Endodermal cell (in vitro differentiated cells): ENCODE data around the gene USP6NL. TPM values are rescaled to one million over a fixed set of nuclear protein-coding genes. Genes with fewer than 3 reads are reported as not detected.
A peak's percentile ranks its signal among the peaks of the same experiment; 100 is the strongest.

ENCODE experiments used
- DNase-seq: peaks from one replicate; pipeline ENCODE4 v3.0.0-alpha.2; 2017
- H3K27ac ChIP-seq: 2 replicates; pipeline ENCODE4 v1.5.1; 2013; ENCODE audit warnings: mild to moderate bottlenecking, low read depth, low read length, moderate library complexity
- H3K27me3 ChIP-seq: 2 replicates; pipeline ENCODE4 v1.6.1; 2013; ENCODE audit warnings: mild to moderate bottlenecking, low read length, moderate library complexity; ENCODE audit not compliant: insufficient read depth, control insufficient read depth, poor library complexity, severe bottlenecking
- H3K36me3 ChIP-seq: 2 replicates; pipeline ENCODE4 v1.7.0; 2013; ENCODE audit warnings: mild to moderate bottlenecking, low read length, moderate library complexity; ENCODE audit not compliant: control insufficient read depth, insufficient read depth
- H3K4me1 ChIP-seq: one replicate; pipeline ENCODE4 v1.7.0; 2013; ENCODE audit warnings: low read length; ENCODE audit not compliant: control insufficient read depth, insufficient read depth
- H3K4me3 ChIP-seq: 2 replicates; pipeline ENCODE4 v1.5.1; 2013; ENCODE audit warnings: mild to moderate bottlenecking, low read length, moderate library complexity
- H3K9ac ChIP-seq: 2 replicates; pipeline ENCODE4 v1.6.1; 2013; ENCODE audit warnings: mild to moderate bottlenecking, low read length, moderate library complexity; ENCODE audit not compliant: poor library complexity, severe bottlenecking; ENCODE audit errors: extremely low read depth
- H3K9me3 ChIP-seq: 2 replicates; pipeline ENCODE4 v1.6.1; 2013; ENCODE audit warnings: mild to moderate bottlenecking, low read length, moderate library complexity; ENCODE audit not compliant: control insufficient read depth
- H3K27ac Mint-ChIP-seq: 2 replicates; pipeline ENCODE4 v1.8.0; 2020; ENCODE audit warnings: mixed read lengths
- H3K27me3 Mint-ChIP-seq: 2 replicates; pipeline ENCODE4 v1.8.0; 2021; ENCODE audit warnings: mild to moderate bottlenecking, mixed read lengths; ENCODE audit not compliant: insufficient read depth
- H3K36me3 Mint-ChIP-seq: 2 replicates; pipeline ENCODE4 v1.8.0; 2020; ENCODE audit warnings: low read depth, mixed read lengths
- H3K4me1 Mint-ChIP-seq: 2 replicates; pipeline ENCODE4 v1.8.0; 2020; ENCODE audit warnings: mixed read lengths
- H3K4me3 Mint-ChIP-seq: 2 replicates; pipeline ENCODE4 v1.8.0; 2020; ENCODE audit warnings: mild to moderate bottlenecking, moderate library complexity, mixed read lengths
- H3K9me3 Mint-ChIP-seq: 2 replicates; pipeline ENCODE4 v1.8.0; 2020; ENCODE audit warnings: mild to moderate bottlenecking, mixed read lengths
- WGBS, 2 experiments: methylation state at CpG; one replicate each; pipeline versions ENCODE4 v1.1.5 to v1.1.7; 2013; ENCODE audit warnings: missing lambda C conversion rate in 2 of 2, mixed read lengths in 1 of 2; ENCODE audit not compliant: insufficient coverage in 1 of 2, insufficient read length in 1 of 2; 5-methylcytosine and 5-hydroxymethylcytosine counted together
- total RNA-seq, 2 donors: library from RNA; stranded (reverse); fragmentation: NEBNext Ultra II Directional in 1 of 2; extraction: Animal tissue kit (Norgen Biotek cat#: 25700) in 1 of 2; gene quantifications; 2 replicates in 1 of 2; 3 replicates in 1 of 2; pipeline ENCODE4 v1.2.1, GENCODE V29; 2021
- TF ChIP-seq, protein P1 (sequence below): fragments of 200-600 bp; sonication (generic); conservative IDR thresholded peaks from 2 replicates; pipeline ENCODE4 v1.5.0; 2021; ENCODE audit warnings: antibody characterized with exemption, mild to moderate bottlenecking

Gene USP6NL
- total RNA-seq, 2 donors from 2014 or later: 20.6 to 22.9 TPM

DNA sequence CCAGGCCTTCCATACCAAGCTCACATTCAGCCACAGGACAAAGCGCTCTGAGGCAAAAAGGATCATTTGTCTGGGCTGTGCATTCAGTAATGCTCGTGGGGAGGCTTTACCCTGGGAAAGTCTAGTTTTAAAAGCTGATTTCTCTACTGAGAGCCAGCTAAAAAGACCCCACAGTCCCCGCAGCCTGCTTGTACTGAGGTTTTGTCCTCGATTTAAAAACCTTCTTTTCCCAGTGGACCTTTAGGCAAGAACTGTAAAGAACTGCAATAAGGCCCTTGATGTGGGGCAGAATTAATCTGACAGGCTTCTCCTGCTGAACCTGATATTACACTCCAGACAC lies 180.3 kb downstream of the USP6NL start:
- no peaks in the 10 kb centered on the region for H3K4me1 ChIP-seq
- WGBS, 2 experiments: 85 to 93% methylated on average over 3 to 4 of the region's 4 CpGs
- no peak overlapping the region for H3K27ac Mint-ChIP-seq

DNA sequence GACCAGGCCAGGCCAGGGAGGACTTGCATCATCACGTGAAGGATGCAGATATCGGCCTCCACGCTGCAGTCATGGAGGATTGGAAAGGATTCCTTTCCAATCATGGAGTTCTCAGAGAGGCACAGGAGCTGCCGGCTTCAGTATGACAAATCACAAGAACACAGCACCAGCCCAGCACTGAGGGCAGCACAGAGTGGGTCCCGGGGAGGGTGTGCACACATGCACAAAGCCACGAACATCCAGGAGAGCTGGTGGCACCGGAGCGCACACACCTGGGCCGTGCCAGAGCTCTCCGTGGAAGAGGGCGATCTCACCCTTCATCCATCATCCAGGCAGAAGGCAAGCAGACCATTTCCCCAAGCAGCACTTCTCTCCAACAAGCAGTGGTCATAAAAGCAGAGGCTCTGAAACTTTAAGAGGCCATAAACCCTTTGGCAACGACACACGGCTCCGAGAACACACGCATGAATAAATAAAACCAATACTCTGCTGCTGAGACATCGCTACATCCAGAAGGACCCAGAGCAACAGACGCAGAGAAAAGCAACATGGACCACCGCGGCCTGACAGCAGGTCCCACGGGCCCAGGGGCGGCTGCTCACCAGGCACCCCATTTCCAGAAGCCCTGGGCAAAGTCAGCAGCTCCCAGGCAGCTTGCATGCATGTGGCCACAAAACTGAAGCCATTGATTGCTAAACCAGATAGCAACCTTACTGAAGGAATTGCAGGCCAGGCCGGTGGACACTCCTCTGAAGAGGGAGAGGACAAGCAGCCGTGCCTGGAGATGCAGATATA lies 180.8 kb downstream of the USP6NL start:
- no peaks in the 10 kb centered on the region for H3K9me3 ChIP-seq
- TF ChIP-seq, protein P1, sequence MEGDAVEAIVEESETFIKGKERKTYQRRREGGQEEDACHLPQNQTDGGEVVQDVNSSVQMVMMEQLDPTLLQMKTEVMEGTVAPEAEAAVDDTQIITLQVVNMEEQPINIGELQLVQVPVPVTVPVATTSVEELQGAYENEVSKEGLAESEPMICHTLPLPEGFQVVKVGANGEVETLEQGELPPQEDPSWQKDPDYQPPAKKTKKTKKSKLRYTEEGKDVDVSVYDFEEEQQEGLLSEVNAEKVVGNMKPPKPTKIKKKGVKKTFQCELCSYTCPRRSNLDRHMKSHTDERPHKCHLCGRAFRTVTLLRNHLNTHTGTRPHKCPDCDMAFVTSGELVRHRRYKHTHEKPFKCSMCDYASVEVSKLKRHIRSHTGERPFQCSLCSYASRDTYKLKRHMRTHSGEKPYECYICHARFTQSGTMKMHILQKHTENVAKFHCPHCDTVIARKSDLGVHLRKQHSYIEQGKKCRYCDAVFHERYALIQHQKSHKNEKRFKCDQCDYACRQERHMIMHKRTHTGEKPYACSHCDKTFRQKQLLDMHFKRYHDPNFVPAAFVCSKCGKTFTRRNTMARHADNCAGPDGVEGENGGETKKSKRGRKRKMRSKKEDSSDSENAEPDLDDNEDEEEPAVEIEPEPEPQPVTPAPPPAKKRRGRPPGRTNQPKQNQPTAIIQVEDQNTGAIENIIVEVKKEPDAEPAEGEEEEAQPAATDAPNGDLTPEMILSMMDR: no peak
- H3K9ac ChIP-seq: no peak overlapping the region
- Mint-ChIP-seq H3K36me3 (no peaks in the 10 kb centered on the region), H3K4me1 (peaks cover 5% of the 10 kb centered on the region), H3K9me3 (peaks cover 8% of the 10 kb centered on the region), H3K27me3 (no peaks in the 10 kb centered on the region), H3K27ac (no peak overlapping the region), H3K4me3 (no peak overlapping the region)
- no peak overlapping the region for H3K4me3 ChIP-seq
- WGBS, 2 experiments: 94 to 99% methylated on average over 12 to 23 of the region's 23 CpGs
- no peaks in the 10 kb centered on the region for H3K27me3 ChIP-seq
- no peaks in the 10 kb centered on the region for H3K36me3 ChIP-seq
- H3K27ac ChIP-seq: peak overlapping the region; percentile 41
- no peaks in the 10 kb centered on the region for H3K4me1 ChIP-seq
- peak; percentile 35 for DNase-seq

More for the DNA sequence above, 180.3 kb downstream of the USP6NL start:
- DNase-seq: no peak
- H3K4me3 ChIP-seq: no peak overlapping the region
- H3K36me3 ChIP-seq: no peaks in the 10 kb centered on the region
- TF ChIP-seq, protein P1: no peak
- H3K27ac ChIP-seq: peak overlapping the region; percentile 41
- peaks cover 10% of the 10 kb centered on the region for H3K4me1 Mint-ChIP-seq
- H3K9ac ChIP-seq: no peak overlapping the region
- H3K9me3 ChIP-seq: no peaks in the 10 kb centered on the region
- H3K4me3 Mint-ChIP-seq: no peak overlapping the region
- H3K27me3 ChIP-seq: no peaks in the 10 kb centered on the region
- H3K36me3 Mint-ChIP-seq: no peaks in the 10 kb centered on the region
- no peaks in the 10 kb centered on the region for H3K27me3 Mint-ChIP-seq
- peaks cover 6% of the 10 kb centered on the region for H3K9me3 Mint-ChIP-seq

DNA sequence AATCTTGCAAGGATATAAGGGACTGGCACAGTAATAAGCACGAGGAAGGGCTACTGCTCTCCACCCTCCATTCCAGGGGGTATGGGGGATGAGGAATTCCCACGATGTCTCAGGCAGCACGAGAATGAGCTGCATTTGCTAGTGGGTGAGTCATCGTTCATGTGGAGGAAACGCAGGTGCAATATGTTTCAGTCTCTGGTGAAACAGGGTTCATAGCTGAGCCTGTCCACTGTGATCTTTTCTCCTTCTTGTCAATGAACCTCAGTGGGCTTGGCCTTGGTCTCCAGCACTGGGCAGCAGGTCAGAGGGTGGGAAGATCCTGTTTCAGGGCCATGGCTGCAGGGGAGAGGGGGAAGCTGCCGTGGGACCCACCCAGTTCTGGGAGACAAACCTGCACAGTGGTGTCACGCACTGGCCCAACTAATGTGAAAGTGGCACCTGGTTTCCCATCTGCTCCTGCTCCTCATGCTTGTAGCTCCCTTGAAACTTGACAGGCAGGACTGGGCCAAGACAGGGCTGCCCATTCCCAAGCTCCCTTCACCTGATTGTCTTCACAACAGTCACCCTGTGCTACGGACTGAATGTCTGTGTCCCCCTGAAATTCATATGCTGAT lies 181.9 kb downstream of the USP6NL start:
- no peaks in the 10 kb centered on the region for H3K36me3 ChIP-seq
- Mint-ChIP-seq H3K36me3 (no peaks in the 10 kb centered on the region), H3K9me3 (peaks cover 8% of the 10 kb centered on the region), H3K27me3 (no peaks in the 10 kb centered on the region), H3K4me3 (no peak overlapping the region), H3K4me1 (peaks cover 2% of the 10 kb centered on the region), H3K27ac (no peak overlapping the region)
- peak; percentile 33 for DNase-seq
- no peaks in the 10 kb centered on the region for H3K9me3 ChIP-seq
- no peaks in the 10 kb centered on the region for H3K4me1 ChIP-seq
- no peak overlapping the region for H3K9ac ChIP-seq
- no peak overlapping the region for H3K4me3 ChIP-seq
- H3K27me3 ChIP-seq: no peaks in the 10 kb centered on the region
- H3K27ac ChIP-seq: no peak overlapping the region
- TF ChIP-seq, protein P1: no peak
- WGBS, 2 experiments: 88 to 100% methylated on average over 6 to 8 of the region's 8 CpGs
